CD8-positive, alpha-beta memory T cell (primary cell): ENCODE data around the gene TRANK1. TPM values are rescaled to one million over a fixed set of nuclear protein-coding genes. Genes with fewer than 3 reads are reported as not detected.

Experiments used
- CTCF ChIA-PET: fragments of 350-600 bp; sonication (Branson Sonifier 250); formaldehyde crosslinking; loops from one replicate; lab custom pipeline; 2021; ENCODE audit warnings: antibody characterized with exemption; lab: Charles Lee
- POLR2A ChIA-PET: fragments of 350-600 bp; sonication (Branson Sonifier 250); formaldehyde crosslinking; loops from one replicate; lab custom pipeline; 2021; ENCODE audit warnings: antibody characterized with exemption; lab: Charles Lee
- DNase-seq, 5 donors: peaks; one replicate each; pipeline versions ENCODE4 v3.0.0 to v3.0.0-alpha.2; 2020 to 2022; ENCODE audit warnings: mixed read lengths in 1 of 5
- H3K27ac ChIP-seq: one replicate; pipeline ENCODE4 v1.7.0; 2013; ENCODE audit warnings: low read depth, mild to moderate bottlenecking, low read length, moderate library complexity
- H3K27me3 ChIP-seq: 2 replicates; pipeline ENCODE4 v1.7.0; 2013; ENCODE audit warnings: low read length, mild to moderate bottlenecking; ENCODE audit not compliant: insufficient read depth, poor library complexity, severe bottlenecking
- H3K36me3 ChIP-seq: 2 replicates; pipeline ENCODE4 v1.7.0; 2013; ENCODE audit warnings: mild to moderate bottlenecking, low read length, moderate library complexity; ENCODE audit not compliant: insufficient read depth
- H3K4me1 ChIP-seq: 2 replicates; pipeline ENCODE4 v1.7.0; 2013; ENCODE audit warnings: mild to moderate bottlenecking, low read length, moderate library complexity; ENCODE audit not compliant: insufficient read depth
- H3K4me3 ChIP-seq: 2 replicates; pipeline ENCODE4 v1.7.0; 2013; ENCODE audit warnings: mild to moderate bottlenecking, low read length
- H3K9me3 ChIP-seq: 2 replicates; pipeline ENCODE4 v1.7.0; 2013; ENCODE audit warnings: mild to moderate bottlenecking, low read length
- H3K27ac Mint-ChIP-seq, 8 donors: one replicate each; pipeline ENCODE4 v1.8.0; 2020 to 2021; ENCODE audit warnings: mixed read lengths in 8 of 8, mild to moderate bottlenecking in 6 of 8, inconsistent platforms in 3 of 8, moderate library complexity in 3 of 8
- H3K27me3 Mint-ChIP-seq, 2 donors: one replicate each; pipeline ENCODE4 v1.8.0; 2020 to 2021; ENCODE audit warnings: mixed read lengths in 2 of 2, mild to moderate bottlenecking in 1 of 2, moderate library complexity in 1 of 2
- H3K36me3 Mint-ChIP-seq, 3 donors: one replicate each; pipeline ENCODE4 v1.8.0; 2020 to 2021; ENCODE audit warnings: mixed read lengths in 3 of 3, inconsistent platforms in 1 of 3, mild to moderate bottlenecking in 1 of 3
- H3K4me1 Mint-ChIP-seq, 3 donors: one replicate each; pipeline ENCODE4 v1.8.0; 2020 to 2021; ENCODE audit warnings: mixed read lengths in 3 of 3, inconsistent platforms in 1 of 3, mild to moderate bottlenecking in 1 of 3
- H3K4me3 Mint-ChIP-seq, 7 donors: one replicate each; pipeline ENCODE4 v1.8.0; 2020 to 2021; ENCODE audit warnings: mixed read lengths in 7 of 7, mild to moderate bottlenecking in 6 of 7, moderate library complexity in 4 of 7, inconsistent platforms in 2 of 7
- H3K9me3 Mint-ChIP-seq, 5 donors: one replicate each; pipeline ENCODE4 v1.8.0; 2020 to 2022; ENCODE audit warnings: mixed read lengths in 5 of 5, mild to moderate bottlenecking in 3 of 5, moderate library complexity in 2 of 5, inconsistent platforms in 1 of 5
- polyA plus RNA-seq: library from polyadenylated mRNA; unstranded; fragments of 300-500 nt; fragmentation: Illumina TruSeq; gene quantifications from one replicate; pipeline ENCODE4 v1.2.3, GENCODE V29; 2021
- total RNA-seq, 2 experiments: library from RNA; stranded (reverse); gene quantifications; one replicate each; pipeline ENCODE4 v1.2.3, GENCODE V29; 2021

The TRANK1 gene
- total and polyA plus RNA-seq, 3 experiments from 2014 or later: 12.7 to 33.2 (median 16.2) TPM

DNA sequence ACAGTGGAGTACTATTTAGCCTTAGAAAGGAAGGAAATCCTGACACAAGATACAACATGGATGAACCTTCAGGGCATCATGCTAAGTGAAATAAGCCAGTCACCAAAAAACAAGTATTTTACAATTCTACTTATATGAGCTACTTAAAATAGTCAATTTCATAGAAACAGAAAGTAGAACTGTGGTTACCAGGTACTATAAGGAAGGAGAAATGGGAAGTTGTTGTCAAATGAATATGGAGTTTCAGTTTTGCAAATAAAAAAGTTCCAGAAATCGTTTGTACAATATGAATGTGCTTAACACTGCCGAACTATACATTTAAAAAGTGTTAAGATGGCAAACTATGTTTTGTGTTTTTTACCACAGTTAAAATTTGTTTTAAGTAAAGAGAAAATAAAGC, 26.8 kb downstream of the TRANK1 start:
- DNase-seq: no peak
- no peaks in the 10 kb centered on the region for H3K27me3 ChIP-seq
- peaks cover 0 to 15% (median 11%) of the 10 kb centered on the region in 5 donors for H3K9me3 Mint-ChIP-seq
- H3K36me3 ChIP-seq: no peaks in the 10 kb centered on the region
- no peak overlapping the region for H3K4me3 ChIP-seq
- H3K27me3 Mint-ChIP-seq: peaks cover 0 to 2% of the 10 kb centered on the region in 2 donors
- peaks cover 26 to 35% (median 33%) of the 10 kb centered on the region in 3 donors for H3K4me1 Mint-ChIP-seq
- ChIA-PET POLR2A (interaction anchor here (0.6 kb wide), 1 partner anchor 38 kb away, joined by 4 read pairs; no protein-coding TSS in a partner anchor), CTCF (interaction anchor here (1.0 kb wide), 1 partner anchor 49 kb away, joined by 4 read pairs; no protein-coding TSS in a partner anchor)
- H3K27ac ChIP-seq: no peak overlapping the region
- H3K27ac Mint-ChIP-seq: peak overlapping the region; percentile 43 to 93 (median 85)
- H3K4me1 ChIP-seq: peaks cover 15% of the 10 kb centered on the region
- peaks cover 6 to 16% (median 10%) of the 10 kb centered on the region in 3 donors for H3K36me3 Mint-ChIP-seq
- H3K4me3 Mint-ChIP-seq: peak overlapping the region in 5 of 7 donors; percentile 10 to 62 (median 32)
- H3K9me3 ChIP-seq: no peaks in the 10 kb centered on the region

DNA sequence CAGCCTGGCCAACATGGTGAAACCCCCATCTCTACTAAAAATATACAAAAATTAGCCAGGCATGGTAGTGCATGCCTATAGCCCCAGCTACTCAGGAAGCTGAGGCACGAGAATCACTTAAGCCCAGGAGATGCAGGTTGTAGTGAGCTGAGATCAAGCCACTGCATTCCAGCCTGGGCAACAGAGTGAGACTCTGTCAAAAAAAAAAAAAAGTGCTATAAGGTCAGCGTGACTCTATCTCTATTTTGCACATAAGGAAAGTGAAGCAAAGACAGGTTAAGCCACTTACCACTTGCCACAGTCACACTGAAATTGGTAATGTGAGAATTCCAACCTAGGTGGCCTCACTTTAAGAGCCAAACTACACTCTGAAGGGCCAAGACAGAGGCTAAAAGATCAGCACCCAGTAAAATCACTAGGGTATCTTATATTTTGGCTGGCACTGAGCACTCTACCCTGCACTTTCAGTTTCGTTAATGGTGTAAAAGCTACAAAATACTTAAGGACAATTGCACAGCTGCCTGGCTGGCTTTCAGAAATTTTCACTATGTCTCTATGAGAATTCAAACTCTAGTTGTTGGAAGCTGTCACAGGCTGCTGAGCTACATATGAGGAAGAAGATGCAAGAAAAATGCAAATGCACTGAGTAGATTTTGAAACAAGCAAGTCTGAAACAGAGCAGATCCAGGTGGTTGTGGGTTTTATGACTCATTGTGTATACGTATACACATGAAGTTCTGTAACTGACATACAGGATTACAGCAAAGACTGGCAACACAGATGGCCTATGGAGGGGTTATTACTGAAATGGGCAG, 32.7 kb downstream of the TRANK1 start:
- H3K4me3 ChIP-seq: peak overlapping the region; percentile 46
- H3K9me3 Mint-ChIP-seq: no peaks in the 10 kb centered on the region
- no peaks in the 10 kb centered on the region for H3K27me3 ChIP-seq
- peaks cover 0 to 2% of the 10 kb centered on the region in 2 donors for H3K27me3 Mint-ChIP-seq
- peaks cover 34 to 57% (median 46%) of the 10 kb centered on the region in 3 donors for H3K4me1 Mint-ChIP-seq
- ChIA-PET CTCF (interaction anchor here (1.0 to 4.0 kb wide), 4 partner anchors 10 to 46 kb away, joined by 3 to 16 read pairs (median 6); no protein-coding TSS in a partner anchor), POLR2A (interaction anchor here (0.9 kb wide), 1 partner anchor 32 kb away, joined by 5 read pairs; no protein-coding TSS in a partner anchor)
- H3K27ac ChIP-seq: peak overlapping the region; percentile 60
- H3K36me3 Mint-ChIP-seq: peaks cover 0 to 8% (median 0%) of the 10 kb centered on the region in 3 donors
- DNase-seq: peak in 4 of 5 donors; percentile 4 to 57 (median 51)
- no peaks in the 10 kb centered on the region for H3K36me3 ChIP-seq
- no peaks in the 10 kb centered on the region for H3K9me3 ChIP-seq
- H3K4me1 ChIP-seq: peaks cover 27% of the 10 kb centered on the region
- H3K4me3 Mint-ChIP-seq: peak overlapping the region; percentile 75 to 85 (median 78)
- peak overlapping the region; percentile 77 to 97 (median 84) for H3K27ac Mint-ChIP-seq

DNA sequence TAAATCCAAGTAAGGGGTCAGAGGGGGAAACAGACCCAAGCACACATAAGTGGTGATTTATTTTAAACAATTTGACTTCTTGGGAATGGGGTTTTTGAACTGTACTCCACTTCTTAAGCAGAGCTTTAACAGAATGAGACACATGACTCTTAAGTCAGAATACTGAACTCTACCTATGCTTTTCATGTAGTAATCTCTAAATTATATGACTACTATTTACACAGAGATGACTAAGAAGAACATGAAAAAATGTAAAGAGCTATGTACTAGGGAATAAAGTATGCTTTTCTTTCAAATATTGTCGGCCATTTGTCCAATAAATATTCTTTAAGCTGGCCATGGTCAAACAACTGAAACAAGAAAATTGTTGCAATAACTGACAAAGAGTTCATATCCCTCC, 35.2 kb downstream of the TRANK1 start:
- H3K4me1 ChIP-seq: peaks cover 50% of the 10 kb centered on the region
- DNase-seq: no peak
- Mint-ChIP-seq H3K4me1 (peaks cover 50 to 79% (median 68%) of the 10 kb centered on the region in 3 donors), H3K27me3 (peaks cover 0 to 2% of the 10 kb centered on the region in 2 donors), H3K9me3 (no peaks in the 10 kb centered on the region), H3K27ac (peak overlapping the region in 6 of 8 donors; percentile 17 to 98 (median 94)), H3K4me3 (no peak overlapping the region), H3K36me3 (peaks cover 0 to 21% (median 0%) of the 10 kb centered on the region in 3 donors)
- CTCF ChIA-PET: interaction anchor here (0.8 to 4.0 kb wide), 3 partner anchors 22 to 49 kb away, joined by 3 to 16 read pairs (median 3); partner anchors contain the start of gene TRANK1
- POLR2A ChIA-PET: interaction anchor here (0.9 to 2.6 kb wide), 2 partner anchors 33 to 35 kb away, joined by 3 to 12 read pairs; partner anchors contain the start of gene TRANK1
- no peaks in the 10 kb centered on the region for H3K9me3 ChIP-seq
- no peaks in the 10 kb centered on the region for H3K27me3 ChIP-seq
- H3K27ac ChIP-seq: peak overlapping the region; percentile 81
- H3K36me3 ChIP-seq: no peaks in the 10 kb centered on the region
- no peak overlapping the region for H3K4me3 ChIP-seq

DNA sequence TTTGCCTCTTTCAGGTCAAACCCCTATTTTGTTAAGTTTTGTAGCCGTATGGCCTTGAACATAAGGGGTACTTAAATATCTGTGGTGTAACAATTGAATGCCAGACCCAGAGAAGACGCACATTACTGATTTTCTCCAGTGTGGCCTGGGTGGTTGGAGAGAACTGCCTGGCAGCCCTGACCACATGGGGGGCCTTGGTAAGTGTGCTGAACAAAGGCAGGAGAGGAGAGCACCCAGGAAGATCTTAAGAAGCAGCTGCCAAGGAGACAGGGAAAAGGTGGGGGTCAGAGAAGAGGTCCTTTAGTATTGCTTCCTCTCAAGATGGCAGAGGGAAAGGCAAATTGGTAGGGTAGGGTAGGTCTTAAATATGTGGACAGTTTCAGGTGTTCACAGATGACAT, 35.7 kb downstream of the TRANK1 start:
- peak overlapping the region; percentile 81 for H3K27ac ChIP-seq
- Mint-ChIP-seq H3K27ac (peak overlapping the region; percentile 93 to 98 (median 96)), H3K4me1 (peaks cover 53 to 83% (median 72%) of the 10 kb centered on the region in 3 donors), H3K36me3 (peaks cover 0 to 22% (median 0%) of the 10 kb centered on the region in 3 donors), H3K4me3 (peak overlapping the region; percentile 87 to 100 (median 94)), H3K27me3 (peaks cover 0 to 2% of the 10 kb centered on the region in 2 donors), H3K9me3 (no peaks in the 10 kb centered on the region)
- CTCF ChIA-PET: interaction anchor here (0.8 to 4.0 kb wide), 3 partner anchors 22 to 49 kb away, joined by 3 to 16 read pairs (median 3); partner anchors contain the start of gene TRANK1
- no peaks in the 10 kb centered on the region for H3K36me3 ChIP-seq
- H3K4me3 ChIP-seq: peak overlapping the region; percentile 88
- DNase-seq: no peak
- POLR2A ChIA-PET: interaction anchor here (2.6 kb wide), 1 partner anchor 35 kb away, joined by 12 read pairs; the partner anchor contains the start of gene TRANK1
- H3K27me3 ChIP-seq: no peaks in the 10 kb centered on the region
- no peaks in the 10 kb centered on the region for H3K9me3 ChIP-seq
- peaks cover 55% of the 10 kb centered on the region for H3K4me1 ChIP-seq

DNA sequence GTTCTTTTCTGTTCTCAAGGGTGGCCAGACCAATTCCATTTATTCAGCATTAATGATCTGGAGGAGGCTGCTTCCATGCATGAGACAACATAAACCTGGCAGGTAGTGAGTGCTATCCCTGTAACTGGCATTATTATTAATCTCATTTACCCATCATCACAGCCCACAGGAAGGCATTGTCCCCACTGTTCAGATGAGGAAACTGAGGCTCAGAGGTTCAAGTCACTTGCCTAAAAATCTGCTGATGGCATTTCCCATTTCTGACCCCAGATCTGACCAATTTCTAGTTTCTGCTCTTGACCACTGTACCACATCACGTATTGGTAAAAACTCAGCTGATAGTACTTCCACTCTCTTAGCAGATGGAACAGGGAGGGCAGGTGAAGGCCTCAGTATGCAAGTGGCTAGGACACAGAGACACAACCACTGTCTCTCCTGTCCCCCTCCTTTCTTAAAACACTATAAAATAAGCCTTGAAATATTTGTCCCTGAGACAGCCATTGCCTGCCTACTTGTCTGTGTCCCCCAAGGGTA, 36.1 kb downstream of the TRANK1 start:
- Histone ChIP-seq H3K9me3 (no peaks in the 10 kb centered on the region), H3K36me3 (no peaks in the 10 kb centered on the region), H3K4me1 (peaks cover 56% of the 10 kb centered on the region), H3K27me3 (no peaks in the 10 kb centered on the region), H3K4me3 (peak overlapping the region; percentile 88), H3K27ac (peak overlapping the region; percentile 81)
- peak overlapping the region; percentile 87 to 100 (median 94) for H3K4me3 Mint-ChIP-seq
- peak overlapping the region; percentile 93 to 98 (median 96) for H3K27ac Mint-ChIP-seq
- H3K27me3 Mint-ChIP-seq: peaks cover 0 to 2% of the 10 kb centered on the region in 2 donors
- peaks cover 52 to 83% (median 72%) of the 10 kb centered on the region in 3 donors for H3K4me1 Mint-ChIP-seq
- H3K9me3 Mint-ChIP-seq: no peaks in the 10 kb centered on the region
- H3K36me3 Mint-ChIP-seq: peaks cover 0 to 22% (median 0%) of the 10 kb centered on the region in 3 donors
- ChIA-PET POLR2A (interaction anchor here (1.3 to 2.6 kb wide), 2 partner anchors 33 to 36 kb away, joined by 5 to 12 read pairs; partner anchors contain the start of gene TRANK1), CTCF (interaction anchor here (1.3 to 1.5 kb wide), 2 partner anchors 32 to 36 kb away, joined by 3 read pairs; partner anchors contain the start of gene TRANK1)
- no peak for DNase-seq

DNA sequence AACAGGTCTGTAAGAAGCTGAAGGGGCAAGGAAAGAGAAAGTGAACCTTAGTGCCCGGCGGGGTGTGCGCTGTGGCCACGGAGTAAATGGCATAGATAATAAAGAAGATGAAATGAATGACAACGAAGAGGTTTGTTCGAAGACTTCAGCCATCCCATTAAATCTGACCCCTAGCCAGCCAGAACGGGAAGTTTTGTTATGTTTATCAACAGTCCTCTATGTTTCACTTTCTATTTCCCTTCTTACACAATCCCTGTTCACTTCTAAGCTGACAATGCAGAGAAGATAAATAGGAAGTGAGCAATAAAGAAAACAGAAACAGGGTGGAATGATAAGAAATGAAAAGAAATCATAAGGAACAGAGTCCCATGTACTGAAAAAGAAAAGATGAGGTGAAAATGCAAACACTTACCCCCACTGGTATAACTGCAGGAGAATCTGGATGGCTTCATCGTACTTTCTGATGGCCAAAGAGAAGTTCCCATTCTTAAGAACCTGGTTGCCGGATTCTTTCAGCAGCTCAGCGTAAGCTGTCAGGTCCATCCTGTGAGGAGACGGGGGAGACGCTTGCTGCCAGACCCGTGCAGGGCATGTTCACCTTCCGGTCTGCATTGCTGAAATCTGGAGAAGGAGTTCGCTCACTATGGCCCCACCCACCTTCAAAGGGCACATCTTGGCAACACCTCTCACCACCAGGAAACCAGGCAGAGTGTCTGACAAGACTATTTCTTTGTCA, 36.8 kb downstream of the TRANK1 start:
- ChIA-PET POLR2A (interaction anchor here (0.7 to 2.6 kb wide), 3 partner anchors 27 to 36 kb away, joined by 3 to 12 read pairs (median 5); partner anchors contain the start of gene TRANK1), CTCF (interaction anchor here (1.0 to 1.3 kb wide), 2 partner anchors 31 to 40 kb away, joined by 3 to 4 read pairs; no protein-coding TSS in a partner anchor)
- Histone ChIP-seq H3K36me3 (no peaks in the 10 kb centered on the region), H3K4me1 (peaks cover 59% of the 10 kb centered on the region), H3K9me3 (no peaks in the 10 kb centered on the region), H3K27me3 (no peaks in the 10 kb centered on the region), H3K4me3 (peak overlapping the region; percentile 88), H3K27ac (peak overlapping the region; percentile 81)
- H3K36me3 Mint-ChIP-seq: peaks cover 0 to 28% (median 4%) of the 10 kb centered on the region in 3 donors
- peak overlapping the region; percentile 93 to 98 (median 96) for H3K27ac Mint-ChIP-seq
- DNase-seq: peak; percentile 65 to 82 (median 69)
- H3K4me1 Mint-ChIP-seq: peaks cover 54 to 83% (median 72%) of the 10 kb centered on the region in 3 donors
- no peaks in the 10 kb centered on the region for H3K9me3 Mint-ChIP-seq
- H3K4me3 Mint-ChIP-seq: peak overlapping the region; percentile 87 to 100 (median 94)
- H3K27me3 Mint-ChIP-seq: peaks cover 0 to 2% of the 10 kb centered on the region in 2 donors
